Stimulated activated CD4-positive, alpha-beta T cell treated with anti-CD3 and anti-CD28 coated beads, Interleukin-2, amount 100 ng/mL, for 4 hours (primary cell): ENCODE data around the gene ERCC4.
A peak's percentile ranks its signal among the peaks of the same experiment; 100 is the strongest.
"Not testable (repeated sequence)": the region's sequence is repeated elsewhere in the genome, so short reads cannot be mapped to it uniquely, and the experiment has no call there.

Experiments
- DNase-seq: peaks from one replicate; pipeline ENCODE4 v3.0.0-alpha.2; 2020; ENCODE audit warnings: low read depth

Gene ERCC4

DNA sequence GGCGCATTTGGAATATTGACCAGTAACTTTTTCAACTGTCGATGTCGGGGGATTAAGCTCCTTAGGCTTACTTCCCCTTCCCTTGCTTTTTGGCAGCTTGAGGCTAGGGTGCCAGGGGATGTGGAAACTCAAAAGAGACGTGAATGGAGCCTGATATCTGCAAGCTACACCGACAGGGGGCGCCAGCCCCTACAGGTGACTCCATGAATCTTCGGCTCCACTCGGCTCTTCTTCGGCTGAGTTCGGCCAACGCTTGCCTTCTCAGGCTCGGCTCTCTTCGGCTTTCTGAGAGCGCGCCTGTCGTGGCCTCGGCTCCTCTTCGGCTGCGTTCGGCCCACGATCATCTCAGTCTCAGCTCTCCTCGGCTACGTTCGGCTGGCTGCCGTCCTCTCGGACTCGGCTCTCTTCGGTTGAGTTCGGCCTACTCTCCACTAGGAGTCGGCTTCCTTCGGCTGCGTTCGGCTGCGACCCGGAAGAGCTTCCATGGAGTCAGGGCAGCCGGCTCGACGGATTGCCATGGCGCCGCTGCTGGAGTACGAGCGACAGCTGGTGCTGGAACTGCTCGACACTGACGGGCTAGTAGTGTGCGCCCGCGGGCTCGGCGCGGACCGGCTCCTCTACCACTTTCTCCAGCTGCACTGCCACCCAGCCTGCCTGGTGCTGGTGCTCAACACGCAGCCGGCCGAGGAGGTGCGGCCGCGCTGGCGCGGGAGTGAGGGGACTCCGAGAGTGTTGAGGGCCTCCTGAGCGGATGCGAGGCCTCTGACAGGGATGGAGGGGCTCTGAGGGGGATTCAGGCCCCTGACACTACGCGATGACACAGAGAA, at the start of gene ERCC4:
ERCC4 (plus strand) TSS at position 472 of the 827 bp plus-strand sequence; CDS start at position 484, 12 bp downstream.
- DNase-seq: peak; percentile 98

DNA sequence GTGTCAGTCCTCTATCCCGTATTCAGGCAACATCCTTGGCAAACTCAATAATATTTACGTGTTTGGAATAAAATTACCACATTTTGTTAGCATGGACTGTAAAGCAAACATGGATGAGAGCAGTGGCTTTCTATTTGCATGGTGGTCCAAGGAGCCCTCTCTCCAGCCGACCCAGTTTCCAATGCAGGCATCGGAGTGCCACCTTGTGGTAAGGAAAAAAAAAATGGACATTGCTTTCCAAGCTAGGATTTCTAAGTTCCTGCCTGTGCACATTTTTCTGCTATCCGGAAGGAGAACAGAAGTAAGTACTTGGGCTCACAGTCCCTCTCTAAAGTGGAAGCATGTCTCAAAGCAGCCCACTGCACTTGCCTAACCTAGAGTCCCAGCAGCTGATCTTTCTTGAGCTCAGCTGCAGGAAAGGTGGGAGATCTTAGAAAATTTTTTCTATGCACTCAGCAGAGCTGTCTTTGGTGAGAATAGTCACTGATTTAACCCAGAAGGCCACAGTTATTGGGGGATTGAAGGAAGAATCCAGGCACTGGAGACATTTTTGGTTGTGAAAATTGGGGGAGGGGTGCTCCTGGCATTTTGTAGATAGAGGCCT, 46.0 kb upstream of the ERCC4 start:
- DNase-seq: no peak

DNA sequence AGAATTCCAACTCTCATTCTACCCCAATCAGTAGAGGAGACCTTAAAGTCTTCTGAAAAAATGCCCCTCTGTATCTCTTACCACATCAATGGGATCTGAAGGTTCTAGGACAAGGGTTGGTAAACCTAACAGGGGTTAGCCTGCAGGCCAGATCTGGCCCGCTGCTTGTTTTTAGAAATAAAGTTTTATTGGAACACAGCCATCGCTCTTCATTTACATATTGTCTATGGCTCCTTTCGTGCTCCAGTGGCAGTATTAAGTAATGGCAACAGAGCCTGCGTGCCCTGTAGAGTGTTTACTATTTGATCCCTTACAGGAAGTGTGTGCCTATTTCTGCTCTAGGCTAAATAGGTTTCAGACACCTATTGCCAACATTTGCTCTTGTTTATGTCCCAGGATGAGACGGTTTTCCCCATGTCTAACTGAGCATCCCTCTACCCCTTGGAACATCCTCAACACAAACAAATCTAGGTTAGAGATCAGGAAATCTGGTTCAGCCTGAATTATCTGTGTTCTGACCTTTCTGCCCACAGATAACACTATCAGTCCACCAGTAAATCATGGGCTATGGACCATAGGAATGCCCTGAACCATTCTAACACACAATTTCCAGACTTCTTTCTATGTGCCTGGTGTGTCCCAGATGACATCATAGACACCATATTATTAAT, 44.2 kb upstream of the ERCC4 start:
- no peak for DNase-seq

DNA sequence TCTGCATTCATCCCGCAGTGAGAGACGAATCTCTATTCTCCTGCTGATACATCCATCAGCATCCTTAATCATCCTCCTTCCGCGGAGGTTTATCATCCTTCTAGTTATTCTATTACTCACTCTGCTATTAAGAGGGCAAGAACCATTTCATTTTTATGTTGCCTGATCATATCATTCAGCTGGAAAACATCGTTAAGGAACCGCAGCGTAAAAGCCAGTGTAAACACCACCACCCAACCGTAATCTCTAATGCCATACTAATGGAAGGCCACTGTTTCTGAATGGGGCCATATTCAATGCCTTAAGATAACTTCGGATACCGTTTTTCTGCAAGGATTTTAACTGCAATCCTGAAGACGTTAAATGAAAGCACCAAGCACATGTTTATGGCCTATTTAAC, 36.7 kb upstream of the ERCC4 start:
- no peak for DNase-seq

DNA sequence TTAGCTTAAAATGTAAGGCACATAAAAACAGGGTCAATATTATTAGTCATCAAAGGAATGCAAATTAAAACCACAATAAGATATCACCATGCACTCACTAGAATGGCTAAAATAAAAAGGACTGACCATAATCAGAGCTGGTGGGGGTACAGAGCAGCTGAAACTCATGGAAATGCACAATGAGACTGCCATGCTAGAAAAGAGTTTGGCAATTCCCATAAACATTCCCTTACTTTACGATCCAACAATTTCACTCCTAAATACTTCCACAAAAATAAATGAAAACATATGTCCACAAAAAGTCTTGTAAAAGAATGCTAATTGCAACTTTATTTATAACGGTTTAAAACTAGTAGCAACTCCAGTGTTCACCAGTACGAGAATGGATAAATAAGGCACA, 36.1 kb upstream of the ERCC4 start:
- DNase-seq: no peak

DNA sequence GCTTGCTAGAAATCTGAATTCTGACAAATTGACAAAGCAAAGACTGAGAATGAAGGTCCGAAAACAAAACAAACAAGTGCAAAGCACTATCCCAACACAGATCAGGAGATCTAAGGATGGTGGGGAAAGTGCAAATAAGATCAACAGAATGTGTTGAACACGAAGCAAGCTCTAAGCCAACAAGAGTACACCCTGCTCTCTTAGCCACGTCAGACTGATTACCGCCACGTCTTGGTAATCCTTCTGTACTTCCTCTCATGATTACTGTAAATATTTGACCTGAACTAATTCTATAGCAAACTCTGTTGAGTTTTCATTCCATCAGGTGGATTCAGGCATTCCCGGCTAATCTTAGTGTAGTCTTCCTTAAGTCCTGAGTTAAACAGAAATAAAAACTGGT, 34.3 kb upstream of the ERCC4 start:
- DNase-seq: no peak

DNA sequence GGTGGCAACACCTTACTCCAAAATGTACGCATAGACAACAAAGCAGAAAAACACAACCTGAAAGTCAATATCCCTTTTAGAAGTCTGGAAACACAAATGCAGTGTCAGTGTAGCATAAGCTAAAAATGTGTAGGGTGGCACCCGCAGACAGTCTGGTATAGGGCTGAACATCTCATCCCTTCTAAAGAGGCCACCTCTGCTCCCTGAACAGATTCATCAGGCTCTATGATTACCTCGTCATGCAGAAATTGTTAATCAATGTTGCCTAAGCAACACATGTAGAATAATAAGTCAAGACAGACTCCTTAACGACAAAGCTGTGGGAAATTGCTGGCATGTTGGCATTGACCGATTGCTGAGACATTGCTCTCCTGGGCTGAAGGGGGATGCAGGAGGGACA, 33.3 kb upstream of the ERCC4 start:
- no peak for DNase-seq

DNA sequence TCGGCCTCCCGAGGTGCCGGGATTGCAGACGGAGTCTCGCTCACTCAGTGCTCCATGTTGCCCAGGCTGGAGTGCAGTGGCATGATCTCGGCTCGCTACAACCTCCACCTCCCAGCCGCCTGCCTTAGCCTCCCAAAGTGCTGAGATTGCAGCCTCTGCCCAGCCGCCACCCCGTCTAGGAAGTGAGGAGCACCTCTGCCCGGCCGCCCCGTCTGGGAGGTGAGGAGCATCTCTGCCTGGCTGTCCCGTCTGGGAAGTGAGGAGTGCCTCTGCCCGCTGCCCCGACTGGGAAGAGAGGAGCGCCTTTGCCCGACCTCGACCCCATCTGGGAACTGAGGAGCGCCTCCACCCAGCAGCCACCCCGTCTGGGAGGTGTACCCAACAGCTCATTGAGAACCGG, 30.6 kb upstream of the ERCC4 start:
- DNase-seq: not testable (repeated sequence)

DNA sequence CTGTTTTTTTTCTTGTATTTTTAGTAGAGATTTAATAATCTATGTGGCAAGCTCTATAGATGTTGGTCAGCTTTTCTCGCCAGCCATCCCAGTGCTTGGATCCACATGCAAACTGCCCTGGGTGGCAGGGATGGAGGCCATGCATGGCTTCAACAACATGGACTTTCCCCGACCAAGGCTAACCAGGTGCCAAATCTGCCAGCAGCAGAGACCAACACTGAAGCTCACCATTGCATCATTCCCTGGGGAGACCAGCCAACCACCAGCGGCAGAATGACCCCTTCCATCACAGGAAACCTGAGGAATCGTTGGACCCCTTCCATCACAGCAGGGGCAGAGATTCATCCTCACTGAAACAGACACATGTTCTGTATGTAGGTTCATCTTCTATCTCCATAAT, 27.7 kb upstream of the ERCC4 start:
- no peak for DNase-seq

DNA sequence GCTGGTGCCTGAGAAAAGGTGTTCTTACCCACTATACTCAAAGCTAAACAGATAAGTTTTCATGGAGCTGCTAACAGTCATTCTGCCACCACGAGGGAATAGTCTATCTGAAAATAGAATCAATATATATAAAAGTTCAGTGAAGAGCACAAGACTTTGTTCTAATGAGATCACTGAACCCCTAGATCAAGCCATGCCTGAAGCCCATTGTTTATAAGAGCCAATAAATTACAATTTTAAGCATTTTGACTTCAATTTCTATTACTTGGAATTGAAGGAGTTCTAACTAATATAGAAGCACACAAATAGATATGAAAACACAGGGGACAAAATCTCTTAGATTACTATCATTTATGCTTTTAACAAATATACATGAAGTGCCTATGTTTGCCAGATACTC, 24.4 kb upstream of the ERCC4 start:
- no peak for DNase-seq

DNA sequence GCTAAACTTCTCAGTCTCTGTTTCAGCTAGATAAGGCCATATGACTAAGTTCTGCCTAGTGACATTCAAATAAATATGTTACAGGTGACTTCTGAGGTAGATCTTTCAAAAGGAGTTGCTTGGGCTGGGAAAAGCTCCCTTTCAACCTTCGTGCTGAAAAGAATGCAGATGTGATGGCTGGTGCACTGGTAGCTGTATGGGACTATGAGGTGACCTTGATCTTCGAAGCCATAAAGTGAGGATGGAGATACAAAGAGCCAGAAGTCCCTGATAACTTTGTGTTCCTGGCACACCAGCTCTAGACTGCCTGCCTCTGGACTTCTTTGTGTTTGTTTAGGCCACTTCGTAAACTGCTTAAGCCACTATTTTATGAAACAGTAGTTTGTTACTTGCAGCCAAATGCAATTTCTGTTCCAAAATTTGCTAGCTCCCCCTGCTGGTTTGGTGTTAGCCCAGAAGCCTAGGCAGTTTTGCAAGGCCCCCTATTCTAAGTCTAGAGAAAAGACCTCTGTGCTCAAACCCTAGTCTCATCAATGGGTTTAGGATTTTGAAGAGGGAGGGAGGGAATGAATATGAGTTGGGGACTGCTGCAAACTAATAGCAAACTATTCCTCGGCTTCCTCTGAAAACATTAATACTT, 23.3 kb upstream of the ERCC4 start:
- DNase-seq: no peak

DNA sequence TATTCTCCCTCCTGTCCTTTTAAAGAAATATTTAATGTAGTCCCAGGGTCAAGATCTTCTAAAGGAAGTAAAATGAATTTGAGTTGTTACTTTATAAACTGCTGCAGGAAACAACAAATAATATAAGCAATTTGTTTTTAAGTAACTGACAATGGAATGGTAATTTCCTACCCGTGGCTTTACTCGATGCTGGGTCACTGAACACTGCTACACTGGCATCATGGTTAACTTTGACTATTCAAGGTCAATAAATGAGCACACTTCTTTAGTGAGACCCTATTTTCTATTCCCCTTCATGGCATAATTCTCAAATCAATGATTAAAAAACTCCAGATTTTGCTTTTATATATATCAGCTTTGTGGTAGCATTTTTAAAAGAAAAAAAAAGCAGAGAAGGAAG, 22.1 kb upstream of the ERCC4 start:
- DNase-seq: no peak

DNA sequence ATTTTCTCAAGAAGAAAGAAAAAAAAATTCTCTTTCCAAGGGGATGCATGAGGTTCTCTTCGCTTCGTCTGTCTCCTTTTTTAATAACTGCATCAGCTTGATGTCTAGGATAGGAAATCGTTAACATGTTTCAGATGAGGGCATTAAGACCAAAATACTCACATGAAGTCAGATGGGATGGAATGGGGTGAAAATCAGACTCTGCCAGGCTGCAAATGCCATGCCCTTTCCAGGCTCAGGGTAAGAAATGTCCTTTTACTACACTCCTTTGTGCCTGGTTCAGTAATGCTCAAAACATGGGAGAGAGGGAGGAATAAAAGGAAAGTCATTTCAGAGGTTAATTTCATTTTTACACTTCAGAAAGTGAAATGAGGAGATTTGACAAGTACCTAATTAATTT, 21.7 kb upstream of the ERCC4 start:
- DNase-seq: no peak

DNA sequence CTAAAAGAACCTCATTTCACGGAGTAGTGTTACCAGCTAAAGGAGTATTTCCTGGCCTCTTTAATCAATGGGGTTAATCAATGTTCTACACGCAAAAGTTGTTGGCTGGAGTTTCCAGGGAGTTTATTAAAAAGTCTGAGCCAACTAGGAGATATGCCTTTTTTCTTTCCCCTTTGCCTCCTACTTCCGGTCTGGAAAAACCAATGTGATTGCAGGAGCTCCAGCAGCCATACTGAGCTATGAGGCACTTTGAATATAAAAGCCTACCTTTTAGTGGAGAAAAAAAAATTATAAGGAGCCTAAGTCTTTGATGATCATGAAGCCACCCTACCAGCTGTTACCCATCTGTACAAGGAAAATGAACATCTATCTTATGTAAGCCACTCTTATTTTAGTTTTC, 17.9 kb upstream of the ERCC4 start:
- no peak for DNase-seq

DNA sequence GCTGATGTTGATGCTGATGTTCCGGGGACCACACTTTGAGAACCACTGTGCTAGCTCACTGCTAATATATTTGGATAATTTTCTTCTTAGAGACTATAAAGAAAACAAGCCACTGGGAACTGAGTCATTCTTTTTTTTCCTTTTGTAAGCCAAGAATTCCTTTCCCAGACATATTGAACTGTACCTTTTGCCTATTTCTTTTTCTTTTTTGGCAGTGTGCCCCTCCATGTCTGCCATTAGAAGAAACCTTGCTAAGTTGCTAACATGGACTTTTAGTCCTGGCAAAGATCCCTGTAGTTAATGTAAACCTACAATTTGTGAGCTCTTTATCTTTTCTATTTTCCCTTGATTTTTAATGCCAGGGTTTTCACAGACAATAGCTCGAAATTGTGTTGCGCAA, 17.3 kb upstream of the ERCC4 start:
- DNase-seq: no peak

DNA sequence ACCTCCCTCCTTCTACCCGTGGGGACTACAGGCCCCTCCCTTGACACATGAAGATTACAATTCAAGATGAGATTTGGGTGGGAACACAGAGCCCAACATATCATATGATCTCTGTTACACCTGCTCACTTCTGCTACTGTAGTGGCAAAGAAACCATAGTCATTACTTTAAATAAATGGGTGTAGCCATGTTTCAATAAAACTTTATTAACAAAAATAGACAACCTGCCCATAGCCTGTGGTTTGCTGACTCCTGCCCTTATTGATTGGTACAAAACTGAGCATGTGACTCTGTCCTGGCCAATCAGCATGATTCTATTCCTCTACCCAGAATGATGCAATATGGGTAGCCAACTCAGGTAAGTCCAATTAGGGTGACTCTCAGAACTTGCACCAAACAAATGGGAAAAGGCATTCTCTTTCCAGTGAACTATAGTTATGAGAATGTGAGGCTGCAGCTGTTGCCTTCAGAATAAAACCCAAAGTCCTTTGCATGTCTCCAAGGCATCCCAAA, 15.7 kb upstream of the ERCC4 start:
- no peak for DNase-seq

DNA sequence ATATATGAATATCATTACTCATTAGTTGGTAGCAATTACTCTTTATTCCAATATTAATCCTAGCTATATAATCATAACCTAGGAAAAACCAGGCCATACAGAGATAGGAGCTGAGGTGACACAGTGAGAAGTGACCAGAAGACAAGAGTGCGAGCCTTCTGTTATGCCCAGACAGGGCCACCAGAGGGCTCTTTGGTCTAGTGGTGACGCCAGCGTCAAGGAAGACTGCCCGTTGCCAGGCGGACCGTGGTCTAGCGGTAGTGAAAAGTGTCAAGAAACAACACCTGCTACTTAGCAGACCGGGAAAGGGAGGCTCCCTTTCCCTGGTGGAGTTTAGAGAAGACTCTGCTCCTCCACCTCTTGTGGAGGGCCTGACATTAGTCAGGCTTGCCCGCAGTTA, 15.1 kb upstream of the ERCC4 start:
- not testable (repeated sequence) for DNase-seq

DNA sequence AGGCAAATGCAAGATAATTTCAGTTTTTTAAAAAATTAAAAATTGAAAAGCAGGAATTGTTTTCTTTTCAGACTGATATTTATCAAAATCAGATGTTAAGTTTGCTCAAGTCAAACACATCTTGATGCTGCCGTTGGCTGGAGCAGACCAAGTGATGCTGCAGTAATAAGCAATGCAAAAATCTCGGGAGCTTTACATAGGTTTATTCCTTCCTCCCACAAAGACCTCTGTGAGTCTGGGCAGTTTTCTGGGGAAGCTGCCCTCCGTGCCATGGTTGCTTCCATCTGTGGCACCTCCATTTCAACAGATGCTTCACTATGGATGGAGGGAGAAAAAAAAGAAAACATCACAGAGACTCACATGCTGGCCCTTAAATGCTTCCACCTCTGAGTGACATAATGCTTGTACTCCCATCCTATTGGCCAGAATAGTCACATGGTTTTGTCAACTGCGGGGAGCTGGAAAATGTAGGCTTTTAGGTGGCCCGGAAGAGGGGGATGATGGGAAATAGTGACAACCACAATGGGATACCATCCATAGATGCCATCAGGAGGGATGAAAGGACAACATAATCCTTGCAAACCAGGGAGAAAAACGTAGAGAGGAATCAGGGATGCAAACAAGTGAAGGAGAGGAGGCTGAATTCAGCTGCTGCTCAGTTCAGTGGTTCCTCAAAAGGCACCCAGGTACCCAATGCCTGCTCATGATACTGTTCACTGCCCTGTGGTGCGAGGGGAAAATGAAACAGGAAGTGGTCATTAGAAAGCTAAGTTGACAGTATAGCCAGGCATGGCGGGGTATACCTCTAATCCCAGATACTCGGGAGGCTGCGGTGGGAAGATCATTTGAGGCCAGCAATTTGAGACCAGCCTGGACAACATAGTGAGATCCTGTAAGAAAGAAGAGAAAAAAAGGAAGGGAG, 13.5 kb upstream of the ERCC4 start:
- no peak for DNase-seq

DNA sequence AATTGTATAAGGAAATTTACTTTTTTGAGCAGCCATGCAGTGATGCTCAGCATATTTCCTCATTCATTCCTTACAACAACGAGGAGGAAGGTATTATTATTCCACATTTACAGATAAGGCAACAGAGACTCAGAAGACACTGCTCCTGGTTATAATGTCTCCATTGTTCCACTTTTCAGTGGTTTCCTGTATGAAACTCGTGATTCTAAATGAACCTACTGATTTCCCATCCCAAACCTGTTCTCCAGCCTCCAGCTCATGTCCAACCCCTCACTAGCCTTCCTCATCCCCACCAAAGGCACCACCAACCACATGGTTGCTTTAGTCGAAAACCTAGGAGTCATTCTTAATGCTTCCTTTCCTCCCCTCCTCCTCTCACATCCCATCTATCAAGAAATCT, 12.5 kb upstream of the ERCC4 start:
- no peak for DNase-seq

DNA sequence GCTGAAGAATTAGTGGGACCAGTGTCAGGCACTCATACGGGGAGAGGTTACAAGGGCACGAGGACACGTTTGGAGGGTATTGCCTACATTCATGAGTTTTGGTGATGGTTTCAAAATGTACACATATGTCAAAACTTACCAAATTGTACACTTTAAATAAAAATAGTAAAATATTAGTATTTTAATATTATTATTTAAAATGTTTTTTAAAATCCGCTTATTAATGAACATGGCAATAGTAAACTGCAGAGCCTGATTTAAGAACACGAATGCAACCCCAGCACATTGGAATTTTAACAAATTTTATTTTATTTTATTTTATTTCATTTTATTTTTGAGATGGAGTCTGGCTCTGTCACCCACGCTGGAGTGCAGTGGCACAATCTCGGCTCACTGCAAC, 10.9 kb upstream of the ERCC4 start:
- no peak for DNase-seq

DNA sequence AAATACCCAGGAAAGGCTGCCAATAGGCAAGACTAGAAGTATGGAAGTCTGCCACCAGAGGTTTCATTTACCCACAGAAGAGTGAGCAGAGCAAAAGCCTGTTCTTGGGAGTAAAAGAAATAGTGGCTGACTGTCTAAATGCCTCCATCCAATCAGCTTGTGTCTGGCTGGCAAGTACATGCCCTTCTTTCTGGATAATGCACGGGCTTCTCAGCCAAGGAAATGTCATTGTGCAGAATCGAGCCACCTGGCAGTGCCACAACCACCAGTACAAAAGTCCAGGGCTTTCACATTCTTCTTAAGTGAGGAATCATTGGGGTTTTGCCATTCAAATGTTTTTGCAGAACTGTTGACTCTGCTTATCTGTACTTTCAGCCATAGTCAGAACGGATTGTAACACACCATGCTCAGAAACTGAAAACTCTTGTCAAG, 10.1 kb upstream of the ERCC4 start:
- no peak for DNase-seq
